Measurements from ENCODE around the gene MED17.
"Not testable (repeated sequence)": the region's sequence is repeated elsewhere in the genome, so short reads cannot be mapped to it uniquely, and the experiment has no call there.

Gene MED17

DNA sequence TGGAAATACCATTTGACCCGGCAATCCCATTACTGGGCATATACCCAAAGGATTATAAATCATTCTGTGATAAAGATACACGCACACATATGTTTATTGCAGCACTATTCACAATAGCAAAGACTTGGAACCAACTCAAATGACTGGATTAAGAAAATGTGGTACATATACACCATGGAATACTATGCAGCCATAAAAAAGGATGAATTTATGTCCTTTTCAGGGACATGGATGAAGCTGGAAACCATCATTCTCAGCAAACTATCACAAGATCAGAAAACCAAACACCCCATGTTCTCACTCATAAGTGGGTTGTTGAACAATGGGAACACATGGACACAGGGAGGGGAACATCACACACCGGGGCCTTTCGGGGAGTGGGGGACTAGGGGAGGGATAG is 25.0 kb upstream of the MED17 start:
- DNase-seq = not testable (repeated sequence)

DNA sequence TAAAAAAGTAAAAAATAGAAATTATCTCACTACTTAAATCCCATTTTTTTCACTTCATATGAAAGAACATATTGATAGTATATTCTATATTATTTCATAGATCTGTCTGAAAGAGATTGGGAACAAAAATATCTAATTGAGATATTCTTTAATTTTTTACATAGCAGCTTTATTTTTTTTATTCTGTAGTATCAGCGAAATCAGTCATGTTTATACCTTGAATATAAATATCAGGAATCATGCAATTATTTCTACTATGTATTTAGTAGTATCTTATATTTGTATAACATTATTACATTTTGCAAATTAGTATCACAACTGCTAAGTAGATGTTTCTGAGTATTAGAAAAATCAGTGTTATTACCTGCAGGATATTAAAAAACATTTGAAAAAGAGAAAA is 22.2 kb upstream of the MED17 start:
- no peak for DNase-seq

DNA sequence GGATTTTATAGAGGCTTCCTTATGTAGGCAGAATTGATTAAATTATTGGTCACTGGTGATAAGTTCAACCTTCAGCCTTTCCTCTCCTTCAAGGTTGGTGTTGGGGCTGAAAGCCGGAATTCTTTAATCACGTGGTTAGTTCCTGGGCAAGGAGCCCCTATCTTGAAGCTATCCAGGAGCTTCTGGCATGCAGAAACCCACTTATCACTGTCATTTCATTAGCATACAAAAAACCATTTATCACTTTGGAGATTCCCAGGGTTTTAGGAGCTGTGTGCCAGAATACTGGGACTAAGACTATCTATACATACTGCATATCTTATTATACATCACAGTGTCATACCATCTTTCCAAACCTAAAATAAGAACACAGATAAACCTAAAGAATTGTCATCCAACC is 18.5 kb upstream of the MED17 start:
- DNase-seq = no peak

DNA sequence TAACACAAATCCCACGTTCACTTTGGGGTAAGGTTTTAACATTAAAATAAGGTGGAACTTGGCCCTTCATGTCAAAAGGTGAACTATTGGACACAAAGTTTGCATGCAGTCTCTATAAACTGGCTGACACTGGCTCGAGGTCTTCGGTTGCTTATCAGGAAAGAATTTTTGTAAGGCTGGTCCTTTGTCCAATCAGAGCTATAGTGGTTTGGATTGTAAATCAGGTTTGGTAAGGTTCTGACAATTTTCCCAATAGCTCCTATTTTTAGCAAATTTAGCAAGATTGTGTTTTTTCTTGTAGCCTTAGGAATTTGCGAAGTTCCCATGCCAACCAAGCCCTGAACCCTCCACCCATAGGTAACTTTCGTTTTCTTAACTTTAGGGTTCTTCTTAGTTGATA is 17.6 kb upstream of the MED17 start:
- no peak for DNase-seq

DNA sequence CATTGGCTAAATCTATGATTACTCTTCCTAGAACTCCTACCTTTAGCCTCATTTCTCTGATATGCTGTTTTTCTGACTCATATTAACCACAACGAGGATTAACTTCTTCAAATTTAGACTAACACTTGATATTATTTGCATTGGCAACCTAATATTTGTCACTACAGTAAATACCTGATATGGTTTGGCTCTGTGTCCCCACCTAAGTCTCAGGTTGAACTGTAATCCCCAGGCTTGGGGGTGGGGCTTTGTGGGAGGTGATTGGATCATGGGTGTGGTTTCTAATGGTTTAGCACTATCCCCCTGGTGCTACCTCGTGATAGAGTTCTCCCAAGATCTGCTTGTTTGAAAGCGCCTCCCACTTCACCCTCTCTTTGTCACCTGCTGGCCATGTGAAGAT is 17.1 kb upstream of the MED17 start:
- no peak for DNase-seq

DNA sequence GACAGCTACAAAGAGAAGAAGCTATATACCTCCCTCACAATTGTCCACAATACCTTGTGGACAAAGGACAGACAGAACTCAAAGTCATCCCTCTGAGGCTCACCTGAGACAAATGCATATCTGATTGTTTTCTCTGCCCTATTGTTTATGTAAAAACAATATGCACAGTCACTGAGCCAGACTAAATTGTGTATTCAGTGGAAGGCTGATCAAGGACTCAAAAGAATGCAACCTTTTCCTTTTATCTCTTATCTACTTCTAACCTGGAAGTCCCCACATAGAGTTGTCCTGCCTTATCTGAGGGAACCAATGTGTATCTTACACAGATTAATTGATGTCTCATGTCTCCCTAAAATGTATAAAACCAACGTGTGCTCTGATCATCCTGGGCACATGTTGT is 13.9 kb upstream of the MED17 start:
- DNase-seq = no peak

DNA sequence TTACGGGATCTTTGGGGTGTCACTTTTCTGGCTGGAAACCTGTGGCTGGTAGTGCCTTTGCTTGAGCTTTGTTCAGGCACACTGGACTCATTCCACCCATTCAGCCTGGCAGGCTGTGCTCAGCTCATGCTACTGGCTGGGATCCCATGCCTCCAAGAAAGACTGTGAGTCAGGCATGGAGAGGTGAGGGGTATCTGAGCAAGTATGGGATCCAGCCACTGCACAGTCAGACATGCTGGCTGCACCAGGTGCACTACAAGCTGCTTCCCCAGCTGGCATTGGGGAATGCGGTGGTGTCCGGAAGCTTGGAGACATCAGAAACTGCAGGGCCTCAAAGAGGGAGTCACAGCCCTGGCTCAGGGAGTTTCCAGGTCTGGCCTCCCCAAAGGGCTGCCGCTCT is 12.0 kb upstream of the MED17 start:
- no peak for DNase-seq

DNA sequence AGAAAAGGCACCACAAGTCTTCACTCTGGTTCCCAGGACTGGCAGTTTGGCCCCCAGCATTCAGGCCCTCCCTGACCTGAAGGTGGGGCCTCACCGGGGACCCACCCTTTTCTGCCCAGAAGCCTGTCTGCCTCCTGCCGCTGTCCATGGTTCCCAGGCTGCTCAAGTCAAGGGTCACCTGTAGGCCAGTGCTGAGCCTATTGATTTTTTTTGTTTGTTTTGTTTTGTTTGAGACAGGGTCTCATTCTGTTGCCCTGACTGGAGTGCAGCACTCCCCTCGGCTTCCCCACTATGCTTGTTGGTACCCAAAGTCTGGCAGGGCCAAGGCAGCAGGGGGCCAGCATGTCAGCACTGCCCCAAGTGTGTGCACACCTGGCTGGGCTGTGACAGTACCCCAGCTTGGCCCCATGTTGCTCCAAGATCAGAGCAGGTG is 11.0 kb upstream of the MED17 start:
- no peak for DNase-seq

DNA sequence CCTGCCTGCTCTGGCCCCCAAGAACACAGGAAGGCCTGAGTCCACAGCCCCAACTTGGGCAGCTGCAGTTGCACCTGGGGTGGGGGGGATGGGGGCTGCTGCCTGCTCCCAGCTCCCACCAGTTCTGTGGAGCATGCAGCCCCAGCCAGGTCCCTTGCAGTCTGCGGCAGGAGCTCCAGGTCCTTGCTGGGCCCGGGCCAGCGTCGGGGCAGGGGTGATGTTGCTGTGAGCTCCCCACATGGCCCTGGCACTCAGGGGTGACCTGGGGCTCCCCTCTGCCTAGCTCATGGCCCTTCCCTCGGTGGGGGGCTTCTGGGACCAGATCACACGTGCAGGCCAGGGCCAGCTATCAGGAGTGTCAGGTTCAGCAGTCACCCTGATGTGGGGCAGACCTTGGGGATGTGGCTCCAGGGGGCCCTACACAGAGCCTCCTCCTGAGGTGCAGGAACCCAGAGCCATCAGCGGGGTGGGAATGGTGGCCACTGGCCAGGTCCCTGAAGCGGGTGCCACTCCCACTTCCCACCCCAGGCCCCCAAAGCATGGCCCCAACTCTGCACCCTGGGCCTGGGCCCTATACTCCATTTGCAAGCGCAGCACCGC is 10.4 kb upstream of the MED17 start:
- no peak for DNase-seq

DNA sequence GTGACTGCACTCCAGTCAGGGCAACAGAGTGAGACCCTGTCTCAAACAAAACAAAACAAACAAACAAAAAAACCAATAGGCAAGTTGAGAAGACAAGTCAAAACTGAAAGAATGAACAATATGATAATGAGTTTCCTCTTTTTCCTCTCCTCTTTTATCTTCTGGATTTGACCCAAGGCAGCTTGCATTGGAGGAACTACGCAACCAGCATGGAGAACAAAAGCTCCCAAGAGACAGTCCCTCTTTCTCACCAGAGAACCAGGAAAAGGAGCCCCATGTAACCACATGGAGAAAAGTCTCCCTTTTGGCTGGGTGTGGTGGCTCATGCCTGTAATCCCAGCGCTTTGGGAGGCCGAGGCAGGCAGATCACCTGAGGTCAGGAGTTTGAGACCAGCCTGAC is 9.5 kb upstream of the MED17 start:
- DNase-seq = not testable (repeated sequence)

DNA sequence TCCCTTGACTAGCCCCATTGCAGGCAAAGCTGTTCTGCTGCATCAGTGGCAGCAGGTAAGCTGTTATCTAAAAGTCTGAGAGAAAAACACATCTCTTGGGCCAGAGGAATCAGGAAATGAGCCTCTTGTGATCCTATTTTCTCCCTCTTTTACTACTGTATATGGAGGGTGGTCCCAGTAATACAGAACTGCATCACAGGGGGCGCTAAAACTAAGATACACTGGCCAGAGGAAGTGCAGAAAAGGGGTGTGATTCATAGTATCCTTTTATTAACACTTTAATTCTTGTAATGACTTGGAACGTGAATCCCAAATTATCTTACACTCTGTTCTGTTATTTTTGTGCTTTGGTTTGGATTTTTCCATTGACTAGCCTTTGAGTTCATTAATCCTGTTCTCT is 8.8 kb upstream of the MED17 start:
- no peak for DNase-seq

DNA sequence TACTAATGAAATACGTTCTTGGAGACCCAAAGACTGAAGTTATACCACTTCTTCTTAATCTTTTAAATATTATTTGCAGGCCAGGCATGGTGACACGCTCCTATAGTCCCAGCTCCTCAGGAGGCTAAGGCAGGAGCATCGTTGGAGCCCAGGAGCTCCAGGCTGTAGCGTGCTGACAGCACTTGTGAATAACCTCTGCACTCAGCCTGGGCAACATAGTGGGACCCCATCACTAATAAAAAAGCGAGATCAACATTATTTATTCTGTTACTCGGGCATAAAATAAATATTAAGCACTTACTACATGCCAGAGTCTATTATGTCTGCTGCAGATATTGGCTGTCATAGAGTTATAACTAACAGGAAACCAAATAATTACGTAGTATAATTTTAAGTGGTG is 720 bp upstream of the MED17 start:
- DNase-seq = no peak

DNA sequence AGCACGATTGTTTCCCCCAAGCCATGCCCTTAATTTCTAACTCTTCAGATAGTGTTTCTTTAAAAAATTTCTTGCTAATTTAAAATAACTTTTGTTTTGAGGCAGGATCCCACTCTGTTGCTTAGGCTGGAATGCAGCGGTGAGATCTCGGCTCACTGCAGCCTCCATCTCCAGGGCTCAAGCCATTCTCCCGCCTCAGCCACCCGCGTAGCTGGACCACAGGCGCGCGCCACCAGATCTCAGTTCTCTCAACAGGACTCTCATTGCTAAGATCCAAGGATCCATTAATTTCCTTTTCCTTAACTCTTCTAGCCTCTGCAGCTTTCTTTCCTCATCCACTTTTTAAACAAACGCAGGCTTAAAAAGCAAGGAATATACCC is 327 bp upstream of the MED17 start:
- DNase-seq = no peak

DNA sequence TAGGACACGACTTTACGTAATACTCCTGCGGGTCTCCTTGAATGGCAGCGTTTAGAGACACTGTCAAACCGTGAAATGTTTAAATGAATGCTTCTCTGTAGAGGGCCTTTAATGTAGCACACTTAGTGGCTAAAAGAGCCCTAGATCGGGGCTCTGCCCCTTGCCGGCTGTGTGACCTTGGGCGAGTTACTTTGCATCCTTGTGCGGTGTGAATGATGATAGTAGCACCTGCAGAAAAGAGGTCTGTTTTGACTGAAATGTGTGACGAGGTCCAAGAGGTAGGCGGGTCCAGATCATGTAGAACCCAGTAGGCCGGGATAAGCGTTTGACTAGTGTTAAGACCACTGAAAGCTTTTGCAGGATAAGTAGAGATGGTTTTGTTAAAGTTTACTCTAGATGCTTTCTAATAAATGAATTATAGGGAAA is 866 bp downstream of the MED17 start:
- DNase-seq = no peak

DNA sequence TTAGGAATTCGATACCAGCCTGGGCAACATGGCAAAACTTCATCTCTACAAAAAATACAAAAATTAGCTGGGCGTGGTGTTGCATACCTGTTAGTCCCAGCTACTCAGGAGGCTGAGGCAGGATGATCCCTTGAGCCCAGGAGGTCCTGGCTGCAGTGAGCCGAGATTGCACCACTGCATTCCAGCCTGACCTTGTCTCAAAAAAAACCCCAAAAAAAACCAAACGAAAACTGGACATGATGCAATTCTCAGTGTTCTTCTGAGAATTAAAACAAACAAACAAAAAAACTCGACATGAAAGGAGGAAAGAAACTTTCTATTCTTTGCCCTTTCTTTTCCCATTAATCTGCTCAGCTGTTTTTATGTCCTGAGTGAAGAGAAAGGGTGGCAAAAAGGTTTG is 7.4 kb downstream of the MED17 start:
- no peak for DNase-seq

DNA sequence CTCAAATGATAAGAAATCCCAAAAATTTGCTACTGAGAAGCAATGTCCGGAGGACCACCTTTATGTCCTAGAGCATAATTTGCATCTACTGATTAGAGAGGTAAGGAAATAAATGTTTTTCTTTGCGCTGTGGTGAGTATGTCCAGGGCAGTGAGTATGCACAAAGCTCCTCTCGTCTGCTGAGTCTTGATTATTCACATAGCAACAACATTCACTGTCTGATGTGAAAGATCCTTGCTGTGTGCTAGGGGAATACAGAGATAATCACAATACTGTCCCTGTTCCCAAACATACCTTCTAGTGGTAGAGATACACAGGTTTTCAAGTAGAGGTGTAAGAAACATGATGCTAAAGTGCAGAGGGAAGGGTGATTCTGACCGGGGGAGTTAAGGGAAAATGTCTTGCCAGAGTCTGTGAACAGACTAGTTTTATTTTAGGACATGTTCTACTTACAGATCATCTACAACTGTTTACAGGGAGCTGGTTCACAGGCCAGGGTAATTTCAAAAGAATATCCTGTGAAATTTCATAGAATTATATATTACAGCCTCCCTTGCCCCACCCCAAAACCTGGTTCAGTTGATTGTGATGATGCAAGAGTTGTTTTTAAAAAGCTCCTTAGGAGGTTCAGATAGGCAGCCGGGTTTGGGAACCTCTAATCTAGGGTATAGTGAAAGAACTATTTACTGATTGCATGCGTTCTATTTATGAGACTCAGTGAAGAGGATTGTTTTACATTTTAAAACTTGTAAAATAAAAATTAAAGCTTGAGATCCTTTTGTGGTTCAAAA is 12.6 kb downstream of the MED17 start:
- no peak for DNase-seq

DNA sequence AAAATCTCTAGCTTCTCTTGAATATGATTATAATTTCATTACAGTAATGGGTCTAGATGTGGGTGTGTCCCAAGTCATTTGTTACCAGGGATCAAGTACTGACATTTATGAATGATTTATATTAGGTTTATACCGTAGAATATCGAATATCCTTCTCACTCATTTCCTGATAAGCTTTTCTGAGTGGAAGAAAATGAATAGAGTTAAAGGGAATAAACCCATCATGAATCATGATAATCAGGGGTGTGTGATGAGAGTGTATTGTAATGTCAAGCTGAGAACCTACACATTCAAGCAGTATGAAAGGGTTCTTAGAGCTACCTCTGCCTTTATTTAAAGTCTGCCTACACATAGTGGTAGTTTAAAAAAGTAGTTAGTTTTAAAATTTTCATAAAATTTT is 17.3 kb downstream of the MED17 start:
- no peak for DNase-seq

DNA sequence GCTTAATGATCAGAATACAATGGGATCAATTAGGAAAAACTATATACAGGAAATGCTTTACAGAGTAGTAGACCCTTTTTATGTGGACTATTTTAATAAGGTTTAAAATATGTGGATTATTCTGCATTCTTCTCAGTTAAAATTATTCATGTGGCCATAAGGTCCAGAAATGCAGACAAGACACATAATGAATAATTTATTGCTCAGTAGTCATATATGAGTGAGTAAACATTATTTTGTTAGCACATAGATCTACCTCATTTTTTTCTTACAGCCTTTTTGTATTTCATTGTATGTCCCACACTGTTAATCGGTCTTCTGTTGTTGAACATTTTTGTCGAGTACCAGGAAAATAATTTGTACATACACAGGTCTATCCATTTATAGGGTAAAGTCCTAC is 20.8 kb downstream of the MED17 start:
- DNase-seq = no peak

DNA sequence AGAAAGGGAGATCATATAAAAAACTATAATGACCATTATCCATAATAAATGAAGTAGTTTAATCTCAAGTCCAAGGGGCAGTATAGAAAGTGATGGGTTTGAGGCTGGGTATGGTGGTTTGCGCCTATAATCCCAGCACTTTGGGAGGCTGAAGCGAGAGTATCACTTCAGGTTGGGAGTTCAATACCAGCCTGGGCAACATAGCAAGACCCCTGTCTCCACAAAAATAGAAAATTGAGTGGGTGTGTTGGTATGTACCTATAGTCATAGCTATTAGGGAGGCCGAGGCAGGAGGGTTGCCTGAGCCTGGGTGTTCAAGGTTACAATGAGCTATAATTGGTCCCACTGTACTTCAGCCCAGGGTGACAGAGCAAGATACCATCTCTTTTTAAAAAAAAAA is 23.9 kb downstream of the MED17 start:
- no peak for DNase-seq

DNA sequence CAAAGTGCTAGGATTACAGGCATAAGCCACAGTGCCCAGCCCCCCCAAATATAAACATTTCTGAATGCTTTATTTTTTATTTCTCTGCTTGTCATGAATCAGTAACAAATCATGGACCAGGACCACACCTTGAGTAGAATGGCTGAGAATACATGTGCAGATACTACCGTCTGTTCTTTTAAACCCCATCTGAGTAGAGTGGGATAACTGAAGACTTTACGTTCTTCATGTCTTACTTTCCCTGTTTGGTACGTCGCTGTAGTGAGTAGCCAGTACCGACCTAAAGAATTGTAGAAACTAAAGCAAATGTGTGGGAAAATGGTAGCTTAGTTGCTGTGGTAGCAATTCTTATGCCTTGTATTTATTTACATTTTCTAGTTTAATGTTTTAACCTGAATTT is 29.9 kb downstream of the MED17 start:
- no peak for DNase-seq

DNA sequence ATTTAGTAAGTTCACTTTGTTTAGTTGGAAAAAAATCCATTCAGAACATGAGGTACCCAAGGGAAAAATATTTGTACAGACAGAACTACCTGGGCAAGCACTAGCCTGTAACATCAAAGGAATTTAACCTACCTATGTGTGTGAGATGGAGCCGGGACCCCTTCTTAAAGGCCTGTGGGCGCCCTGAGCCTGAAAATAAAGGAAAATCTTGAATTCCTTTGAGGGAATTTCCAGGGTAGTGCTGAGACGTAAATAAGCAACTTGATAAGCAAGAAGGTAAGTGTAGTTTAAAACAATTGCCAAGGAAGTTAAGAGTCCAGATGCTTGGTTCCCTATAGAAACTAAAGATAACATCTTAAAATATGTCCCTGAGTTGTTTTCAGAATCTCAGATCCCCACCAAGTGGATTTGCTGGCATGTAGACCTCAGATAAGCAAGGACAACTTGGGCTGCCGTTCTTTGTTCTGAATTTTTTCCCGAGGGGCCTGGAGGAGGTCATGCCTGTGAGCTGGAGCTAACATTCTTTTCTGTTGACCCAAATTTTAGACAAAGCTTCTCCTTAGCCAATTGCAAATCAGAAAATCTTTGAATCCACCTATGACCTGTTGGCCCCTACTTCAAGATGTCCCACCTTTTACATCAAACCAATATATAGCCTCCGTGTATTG is 31.0 kb downstream of the MED17 start:
- no peak for DNase-seq

DNA sequence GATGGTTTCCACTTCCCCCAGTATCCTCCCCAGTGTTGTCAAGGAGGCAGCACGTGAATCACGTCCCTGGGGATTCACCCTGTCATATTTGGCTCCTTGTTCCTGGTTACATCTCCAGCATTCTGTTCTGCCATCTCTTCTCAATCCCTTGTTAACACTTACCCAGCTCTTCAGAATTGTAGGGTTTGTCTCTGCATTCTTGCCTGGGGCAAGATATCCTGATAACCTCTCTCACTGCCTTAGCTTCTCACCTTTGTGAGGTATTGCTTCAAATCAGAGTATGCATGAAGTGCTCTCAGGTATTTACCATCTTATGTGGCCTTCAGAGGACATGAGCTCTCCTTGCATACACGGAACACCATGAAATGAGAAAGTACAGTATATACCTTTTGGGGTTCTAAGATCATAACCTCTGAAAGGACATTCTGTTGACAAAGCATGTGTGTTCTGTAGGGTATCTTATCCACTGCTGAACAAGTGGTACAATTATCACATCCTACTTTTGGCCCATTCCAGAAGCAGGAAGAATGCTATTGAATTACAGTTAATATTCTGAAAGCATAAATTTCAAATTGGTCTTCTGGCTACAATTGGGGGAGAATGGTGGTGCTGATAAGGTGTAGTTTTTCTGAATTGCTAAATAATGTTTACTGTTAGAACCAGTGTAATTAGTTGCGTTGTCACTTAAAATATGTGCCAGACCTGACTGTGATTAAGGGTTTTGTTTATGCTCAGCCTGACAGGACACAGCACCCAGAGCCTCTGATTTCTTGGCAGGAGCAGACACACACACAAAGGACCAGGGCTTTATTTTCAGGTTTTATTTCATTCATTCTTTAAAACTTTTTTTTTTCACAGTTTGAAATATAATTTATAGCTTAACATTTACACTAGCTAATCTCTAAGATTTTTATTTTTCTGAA is 33.6 kb downstream of the MED17 start:
- DNase-seq = no peak

DNA sequence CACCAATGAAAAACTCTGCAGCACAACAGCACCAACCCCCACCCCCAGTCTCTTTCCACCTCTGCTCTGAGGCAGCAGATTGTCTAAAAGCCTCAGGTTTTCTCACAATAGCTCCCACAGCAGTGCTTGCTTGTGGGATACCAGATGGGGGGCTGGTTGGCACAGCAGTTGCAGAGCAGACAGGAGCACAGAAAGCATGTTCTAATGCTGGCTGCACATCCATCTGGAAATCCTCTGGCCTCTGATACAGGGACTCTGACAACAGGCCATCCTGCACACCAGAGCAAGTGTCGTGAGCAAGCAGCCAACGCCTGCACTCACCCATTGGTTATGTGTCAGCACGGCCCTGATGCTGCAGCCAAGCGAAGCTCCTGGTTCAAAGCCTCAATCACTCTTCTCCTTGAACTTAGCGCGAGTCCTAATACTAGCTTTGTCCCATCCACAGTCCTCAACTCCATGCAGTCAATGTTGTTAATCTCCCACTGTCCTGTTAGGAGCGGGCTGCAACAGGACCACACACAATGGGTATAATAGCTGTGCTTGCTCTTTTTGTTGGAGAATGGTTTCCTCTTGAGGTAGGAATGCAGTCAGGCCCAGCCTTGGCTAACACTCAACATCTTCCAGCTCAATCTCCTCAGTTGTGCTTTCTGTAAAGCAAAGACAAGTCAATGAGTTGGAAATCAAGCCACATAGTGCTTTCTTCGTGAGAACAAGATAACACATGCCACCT is 36.0 kb downstream of the MED17 start:
- no peak for DNase-seq
